ENCODE results near the gene ZNF318. TPM values are rescaled to one million over a fixed set of nuclear protein-coding genes. Genes with fewer than 3 reads are reported as not detected.
A peak's percentile ranks its signal among the peaks of the same experiment; 100 is the strongest.
"Not testable (repeated sequence)": the region's sequence is repeated elsewhere in the genome, so short reads cannot be mapped to it uniquely, and the experiment has no call there.

The ZNF318 gene
- total and polyA plus RNA-seq, 11 donors: 7.3 to 15.7 (median 13.9) TPM

DNA sequence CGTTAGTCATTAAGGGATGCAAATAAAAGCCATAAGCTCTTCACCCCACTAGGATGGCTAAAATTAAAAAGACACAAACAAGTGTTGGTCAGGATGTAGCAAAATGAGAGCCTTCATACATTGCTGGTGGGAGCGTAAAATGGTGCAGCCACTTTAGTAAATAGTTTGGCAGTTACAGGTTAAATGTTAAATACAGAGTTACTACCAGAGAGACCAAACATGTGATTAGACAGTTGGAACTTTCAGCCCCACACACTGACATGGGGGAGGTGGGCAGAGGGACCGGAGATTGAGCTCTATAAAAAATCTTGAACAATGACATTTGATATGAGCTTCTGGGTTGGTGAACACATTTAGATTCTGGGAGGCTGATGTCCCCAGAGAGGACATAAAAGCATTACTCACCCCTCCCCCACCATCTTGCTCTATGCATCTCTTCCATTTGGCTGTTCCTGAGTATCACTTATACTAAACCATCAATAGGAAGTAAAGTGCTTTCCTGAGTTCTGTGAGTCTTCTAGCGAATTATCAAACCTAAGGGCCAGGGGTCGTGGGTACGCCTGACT, 20.4 kb upstream of the ZNF318 start:
- 81 to 93% (median 87%) methylated on average over 6 of the region's 6 CpGs for WGBS, 4 donors
- H3K4me3 ChIP-seq: no peak overlapping the region
- peaks cover 0 to 31% (median 2%) of the 10 kb centered on the region in 9 donors for H3K27me3 ChIP-seq
- no peak for DNase-seq
- no peak for ATAC-seq
- no peak overlapping the region for H3K27ac ChIP-seq
- H3K36me3 ChIP-seq: no peaks in the 10 kb centered on the region
- H3K9me3 ChIP-seq: no peaks in the 10 kb centered on the region
- H3K4me1 ChIP-seq: peaks cover 0 to 6% (median 0%) of the 10 kb centered on the region in 12 donors
- TF ChIP-seq, protein P1, sequence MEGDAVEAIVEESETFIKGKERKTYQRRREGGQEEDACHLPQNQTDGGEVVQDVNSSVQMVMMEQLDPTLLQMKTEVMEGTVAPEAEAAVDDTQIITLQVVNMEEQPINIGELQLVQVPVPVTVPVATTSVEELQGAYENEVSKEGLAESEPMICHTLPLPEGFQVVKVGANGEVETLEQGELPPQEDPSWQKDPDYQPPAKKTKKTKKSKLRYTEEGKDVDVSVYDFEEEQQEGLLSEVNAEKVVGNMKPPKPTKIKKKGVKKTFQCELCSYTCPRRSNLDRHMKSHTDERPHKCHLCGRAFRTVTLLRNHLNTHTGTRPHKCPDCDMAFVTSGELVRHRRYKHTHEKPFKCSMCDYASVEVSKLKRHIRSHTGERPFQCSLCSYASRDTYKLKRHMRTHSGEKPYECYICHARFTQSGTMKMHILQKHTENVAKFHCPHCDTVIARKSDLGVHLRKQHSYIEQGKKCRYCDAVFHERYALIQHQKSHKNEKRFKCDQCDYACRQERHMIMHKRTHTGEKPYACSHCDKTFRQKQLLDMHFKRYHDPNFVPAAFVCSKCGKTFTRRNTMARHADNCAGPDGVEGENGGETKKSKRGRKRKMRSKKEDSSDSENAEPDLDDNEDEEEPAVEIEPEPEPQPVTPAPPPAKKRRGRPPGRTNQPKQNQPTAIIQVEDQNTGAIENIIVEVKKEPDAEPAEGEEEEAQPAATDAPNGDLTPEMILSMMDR (IDR thresholded peaks at IDR 0.05): no peak
- no peak for TF ChIP-seq POLR2A (IDR thresholded peaks at IDR 0.05)
- intact Hi-C loops (cut with DNase I): loop anchor here in 7 of 10 donors (2.0 to 10.0 kb wide), 7 partner anchors 55 to 117 kb away; partner anchors contain the start of gene DLK2 (in 1 of the 7)

DNA sequence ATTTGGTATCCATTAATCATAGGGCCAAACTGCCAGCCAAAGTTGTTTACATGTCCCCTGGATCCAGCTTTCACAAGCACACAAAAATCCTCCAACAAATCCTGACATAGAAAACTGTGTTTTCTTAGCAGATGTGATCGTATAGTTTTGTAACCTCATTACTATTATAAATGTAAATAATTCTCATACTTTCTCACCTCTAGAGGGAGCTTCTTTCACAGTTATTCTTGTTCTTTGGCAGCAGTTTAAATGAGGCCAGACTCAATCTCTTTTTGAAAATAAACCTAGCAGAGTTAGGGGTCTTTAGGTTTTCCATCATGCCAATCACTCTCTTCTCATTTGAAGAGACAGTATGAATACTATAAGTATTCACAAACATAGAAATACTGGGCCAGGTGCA, 17.0 kb upstream of the ZNF318 start:
- Histone ChIP-seq H3K4me3 (no peak overlapping the region), H3K27me3 (peaks cover 0 to 30% (median 2%) of the 10 kb centered on the region in 9 donors), H3K27ac (no peak overlapping the region), H3K9me3 (no peaks in the 10 kb centered on the region), H3K4me1 (peaks cover 0 to 27% (median 0%) of the 10 kb centered on the region in 12 donors), H3K36me3 (no peaks in the 10 kb centered on the region)
- peak in 1 of 4 donors; percentile 28 for ATAC-seq
- no peak for DNase-seq
- 40 to 70% (median 60%) methylated on average over 1 of the region's 1 CpG for WGBS, 4 donors
- TF ChIP-seq, protein P1 (IDR thresholded peaks at IDR 0.05): peak in 8 of 12 donors; percentile 18 to 66 (median 50)
- TF ChIP-seq POLR2A (IDR thresholded peaks at IDR 0.05): no peak
- intact Hi-C loops (cut with DNase I): loop anchor here in 7 of 10 donors (1.0 to 10.0 kb wide), 7 partner anchors 58 to 121 kb away; partner anchors contain the start of gene DLK2 (in 1 of the 7)

DNA sequence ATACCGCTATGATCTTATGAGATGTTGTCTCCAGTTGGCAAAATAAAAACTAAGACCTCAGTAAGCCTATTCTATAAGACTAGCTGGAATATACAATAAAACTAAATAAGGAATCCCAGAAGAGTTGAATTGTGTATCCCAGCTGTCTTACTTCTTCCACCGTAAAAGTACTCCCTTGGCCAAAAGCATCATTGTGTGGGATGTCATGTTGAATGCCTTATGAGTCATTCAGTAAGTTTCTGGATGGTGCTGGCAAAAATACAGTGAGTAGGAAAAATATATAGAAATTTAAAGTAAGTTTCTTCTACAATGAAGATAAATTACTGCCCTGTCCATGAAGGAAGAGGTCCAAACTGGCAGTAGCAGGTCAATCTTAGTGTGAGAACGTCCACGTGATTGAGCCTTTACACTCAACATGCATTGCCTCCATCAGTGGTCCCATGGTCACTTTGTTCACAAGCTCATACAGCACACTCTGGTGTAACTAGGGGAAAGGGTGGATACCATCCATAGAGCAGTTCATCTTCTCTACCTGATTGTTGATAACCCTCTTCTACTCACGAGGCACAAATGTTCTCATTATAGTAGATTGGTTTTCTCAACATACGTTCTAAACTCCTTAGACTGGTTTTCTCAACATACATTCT, 13.7 kb upstream of the ZNF318 start:
- Histone ChIP-seq H3K9me3 (no peaks in the 10 kb centered on the region), H3K4me1 (peaks cover 0 to 22% (median 0%) of the 10 kb centered on the region in 12 donors), H3K27ac (peak overlapping the region in 1 of 12 donors; percentile 73), H3K4me3 (no peak overlapping the region), H3K27me3 (peaks cover 0 to 4% (median 0%) of the 10 kb centered on the region in 9 donors), H3K36me3 (no peaks in the 10 kb centered on the region)
- intact Hi-C loops (cut with DNase I): loop anchor here in 2 of 10 donors (10.0 kb wide), 3 partner anchors 62 to 112 kb away; partner anchors contain the start of gene DLK2 (in 1 of the 2)
- ATAC-seq (no peak), DNase-seq (no peak)
- 80 to 85% (median 83%) methylated on average over 6 of the region's 6 CpGs for WGBS, 4 donors
- TF ChIP-seq, protein P1 (IDR thresholded peaks at IDR 0.05): no peak
- no peak for TF ChIP-seq POLR2A (IDR thresholded peaks at IDR 0.05)

DNA sequence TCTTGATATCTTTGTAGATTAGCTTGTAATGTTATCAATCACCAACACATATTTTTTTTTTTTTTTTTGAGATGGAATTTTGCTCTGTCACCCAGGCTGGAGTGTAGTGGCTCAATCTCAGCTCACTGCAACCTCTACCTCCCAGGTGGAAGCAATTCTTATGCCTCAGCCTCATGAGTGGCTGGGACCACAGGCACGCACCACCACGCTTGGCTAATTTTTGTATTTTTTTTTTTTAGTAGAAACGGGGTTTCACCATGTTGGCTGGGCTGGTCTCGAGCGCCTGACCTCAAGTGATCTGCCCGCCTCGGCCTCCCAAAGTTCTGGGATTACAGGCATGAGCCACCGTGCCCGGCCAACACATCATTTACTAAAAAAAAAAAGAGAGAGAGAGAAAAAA, 11.4 kb upstream of the ZNF318 start:
- not testable (repeated sequence) for H3K27ac ChIP-seq, ATAC-seq, H3K27me3 ChIP-seq, H3K4me3 ChIP-seq, DNase-seq, H3K9me3 ChIP-seq, H3K36me3 ChIP-seq
- peaks cover 0 to 22% (median 0%) of the 10 kb centered on the region in 12 donors for H3K4me1 ChIP-seq
- intact Hi-C loops (cut with DNase I): loop anchor here in 2 of 10 donors (10.0 kb wide), 3 partner anchors 64 to 114 kb away; partner anchors contain the start of gene DLK2 (in 1 of the 2)
- 89 to 93% (median 91%) methylated on average over 9 of the region's 9 CpGs for WGBS, 4 donors

Data from heart left ventricle (tissue), 16 donors.